ENCODE data around the gene ELL.

The ELL gene

GRCh38 chr19:18491995-18492953 is 29.6 kb downstream of the ELL start:
- in situ Hi-C loops (cut with MboI; ENCODE audit: low sequenced_read_pairs), result no loop called here

DNA sequence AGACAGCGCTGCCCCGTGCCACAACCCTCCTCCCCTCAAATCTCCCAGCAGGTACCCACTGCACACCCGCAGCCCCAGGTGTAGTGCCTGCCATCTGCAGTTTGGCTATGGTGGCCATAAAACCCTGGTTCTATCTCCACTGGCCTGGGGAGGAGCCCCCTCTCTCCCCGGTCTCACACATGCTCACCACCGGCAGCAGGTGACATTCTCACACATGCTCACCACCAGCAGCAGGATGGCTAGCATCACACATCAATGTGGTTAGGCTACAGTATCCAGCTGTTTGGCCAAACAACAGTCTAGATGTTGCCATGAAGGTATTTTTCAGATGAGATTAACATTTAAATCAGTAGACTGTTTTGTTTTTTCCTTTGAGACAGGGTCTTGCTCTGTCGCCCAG is 31.1 kb downstream of the ELL start:
- in situ Hi-C loops (cut with MboI; ENCODE audit: low sequenced_read_pairs), result no loop called here

DNA sequence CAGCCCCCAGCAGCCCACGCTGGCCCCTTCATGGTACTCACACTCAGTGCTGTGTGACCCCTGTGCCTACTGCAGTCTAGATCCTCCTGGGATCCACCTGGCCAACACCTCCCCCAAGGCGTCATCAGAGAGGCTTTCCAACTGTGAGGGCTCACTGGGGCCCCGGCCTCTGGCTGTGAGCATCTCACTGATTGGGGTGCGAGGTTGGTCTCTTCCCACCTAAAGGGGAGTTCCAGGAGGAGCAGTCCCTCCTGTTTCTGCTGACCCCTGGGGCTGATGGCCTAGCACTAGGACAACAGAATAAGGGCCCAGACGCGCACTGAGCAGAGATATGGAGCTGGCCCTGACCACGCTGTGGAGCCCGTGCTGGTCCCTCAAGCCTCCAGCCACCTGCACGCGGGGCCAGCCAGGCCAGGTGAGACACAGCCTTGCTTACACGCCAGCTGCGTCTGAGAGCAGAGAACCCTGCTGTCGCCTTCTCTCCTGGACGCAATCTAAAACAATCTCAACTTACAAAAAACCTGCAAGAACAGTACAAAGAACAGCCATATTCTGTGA is 32.2 kb downstream of the ELL start:
- in situ Hi-C loops (cut with MboI; ENCODE audit: low sequenced_read_pairs), result no loop called here

- in situ Hi-C loops (cut with MboI; ENCODE audit: low sequenced_read_pairs), result no loop called here
Observed at GRCh38 chr19:18488838-18489626, 32.8 kb downstream of the ELL start.

- in situ Hi-C loops (cut with MboI; ENCODE audit: low sequenced_read_pairs), result no loop called here
Observed at GRCh38 chr19:18488403-18488723, 33.5 kb downstream of the ELL start.

GRCh38 chr19:18487576-18488402 is 34.1 kb downstream of the ELL start:
- in situ Hi-C loops (cut with MboI; ENCODE audit: low sequenced_read_pairs), result no loop called here

DNA sequence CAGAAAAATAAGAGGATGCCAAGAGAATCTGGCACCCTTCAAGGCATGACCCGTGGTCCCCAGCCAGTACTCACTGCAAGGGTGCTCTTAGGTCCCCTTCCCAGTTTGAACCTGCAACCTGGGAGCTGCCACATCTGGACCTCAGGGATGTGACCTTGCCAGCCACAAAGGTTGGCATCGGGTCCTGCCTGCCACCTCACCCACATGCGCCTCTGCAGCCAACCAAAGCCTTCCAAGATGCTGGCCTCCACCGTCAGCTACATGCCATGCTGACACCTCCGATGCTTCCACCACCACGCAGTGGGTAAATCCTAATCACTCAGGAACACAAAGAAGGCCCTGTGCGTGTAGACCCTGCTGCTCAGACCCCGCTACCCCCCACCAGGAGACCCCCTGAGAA is 35.1 kb downstream of the ELL start:
- in situ Hi-C loops (cut with MboI; ENCODE audit: low sequenced_read_pairs), result no loop called here

DNA sequence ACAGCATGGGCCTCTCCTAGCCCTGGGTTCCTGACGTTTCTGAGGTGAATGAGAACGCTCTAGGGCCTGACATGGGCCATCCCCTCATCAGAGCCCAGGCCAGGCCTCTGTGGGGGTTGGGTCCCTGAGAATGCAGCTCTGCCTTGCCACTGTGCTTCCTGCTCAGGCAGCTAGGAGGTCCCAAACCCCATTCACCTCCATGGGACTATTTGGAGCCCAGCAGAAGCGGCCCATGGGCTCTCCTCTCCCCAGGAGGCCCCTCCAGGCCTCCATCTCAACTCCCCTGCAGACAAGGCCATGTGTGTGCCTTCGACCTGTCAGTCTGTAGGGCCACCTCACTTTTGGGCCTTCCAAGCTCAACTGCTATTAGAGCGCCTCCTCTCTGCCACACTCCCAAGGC is 36.9 kb downstream of the ELL start:
- in situ Hi-C loops (cut with MboI; ENCODE audit: low sequenced_read_pairs), result no loop called here

DNA sequence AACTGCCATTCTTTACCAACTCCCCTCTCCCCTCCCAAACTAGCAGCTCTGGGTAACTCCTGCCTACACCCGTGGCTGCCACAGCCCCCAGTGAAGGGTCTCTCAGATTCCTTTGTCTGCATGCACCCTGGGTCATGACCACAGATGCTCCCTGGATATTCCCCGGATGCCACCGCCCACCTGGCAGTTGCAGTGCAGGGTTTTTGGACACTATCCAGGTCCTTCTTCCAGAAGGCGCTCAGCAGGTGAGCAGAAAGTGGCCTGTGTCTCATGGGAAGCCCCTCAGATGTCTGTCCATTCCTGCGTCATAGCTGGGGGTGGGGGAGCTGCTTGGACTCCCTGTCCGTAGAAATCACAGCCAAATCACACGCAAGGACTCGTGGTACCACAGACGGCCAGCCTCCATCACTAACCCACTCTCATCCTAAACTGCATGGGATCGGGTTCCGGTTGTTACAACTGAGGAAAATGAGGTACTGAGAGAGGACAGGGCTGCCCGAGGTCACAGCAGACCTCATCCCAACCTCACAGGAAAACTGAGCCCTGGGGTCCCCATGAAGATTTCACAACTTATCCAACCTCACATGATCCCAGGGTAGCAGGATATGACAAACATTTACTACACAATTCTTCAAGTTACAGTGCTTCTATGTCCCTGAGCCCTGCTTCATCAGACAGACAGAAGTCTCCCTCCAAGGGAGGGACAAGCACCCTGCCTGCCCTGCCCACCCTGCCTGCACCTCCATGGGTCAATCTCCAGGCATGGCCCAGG is 38.6 kb downstream of the ELL start:
- in situ Hi-C loops (cut with MboI; ENCODE audit: low sequenced_read_pairs), result no loop called here

GRCh38 chr19:18481505-18482222 is 40.2 kb downstream of the ELL start:
- in situ Hi-C loops (cut with MboI; ENCODE audit: low sequenced_read_pairs), result no loop called here

GRCh38 chr19:18480006-18480691 is 41.7 kb downstream of the ELL start:
- in situ Hi-C loops (cut with MboI; ENCODE audit: low sequenced_read_pairs), result no loop called here

DNA sequence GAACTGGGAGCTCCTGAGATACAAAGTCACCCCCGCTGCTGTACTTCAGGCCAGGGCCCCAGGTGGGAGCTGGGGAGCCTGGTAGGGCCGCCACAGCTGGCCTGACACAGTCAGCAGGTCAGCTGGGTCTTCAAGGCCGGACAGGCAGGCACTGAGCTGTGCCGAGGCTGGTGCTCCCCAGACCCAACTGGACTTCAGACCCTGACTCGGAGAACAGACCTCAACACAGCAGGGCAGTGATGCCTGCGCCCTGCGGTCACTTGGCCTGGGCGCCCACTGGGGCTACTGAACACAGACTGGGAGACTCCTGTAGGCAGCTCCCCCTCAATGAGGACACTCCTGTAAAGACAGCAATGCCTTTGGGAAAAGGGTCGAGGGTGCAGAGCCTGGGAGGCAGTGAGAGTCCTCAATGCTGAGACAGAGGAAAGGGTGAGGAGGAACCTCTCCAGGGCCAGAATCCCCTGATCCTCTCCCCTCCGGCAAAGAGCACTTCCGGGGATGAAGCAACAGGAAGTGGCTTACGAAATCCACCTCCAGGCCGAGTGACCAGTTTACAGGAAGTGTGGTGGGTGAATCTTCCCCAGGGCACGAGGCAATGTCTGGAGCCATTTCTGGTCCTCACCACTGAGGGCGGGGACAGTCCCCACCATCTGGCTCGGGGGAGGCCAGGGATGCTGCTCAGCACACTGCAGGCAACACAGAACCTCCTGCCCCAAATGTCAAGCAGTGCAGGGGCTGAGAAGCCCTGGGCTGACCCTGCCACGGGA is 43.1 kb downstream of the ELL start:
- in situ Hi-C loops (cut with MboI; ENCODE audit: low sequenced_read_pairs), result no loop called here

GRCh38 chr19:18477974-18478373 is 43.9 kb downstream of the ELL start:
- in situ Hi-C loops (cut with MboI; ENCODE audit: low sequenced_read_pairs), result no loop called here

- in situ Hi-C loops (cut with MboI; ENCODE audit: low sequenced_read_pairs), result no loop called here
Observed at GRCh38 chr19:18477042-18477779, 44.7 kb downstream of the ELL start.

- in situ Hi-C loops (cut with MboI; ENCODE audit: low sequenced_read_pairs), result no loop called here
Observed at GRCh38 chr19:18476507-18477041, 45.3 kb downstream of the ELL start.

- in situ Hi-C loops (cut with MboI; ENCODE audit: low sequenced_read_pairs), result no loop called here
Observed at GRCh38 chr19:18475762-18476331, 46.0 kb downstream of the ELL start.

DNA sequence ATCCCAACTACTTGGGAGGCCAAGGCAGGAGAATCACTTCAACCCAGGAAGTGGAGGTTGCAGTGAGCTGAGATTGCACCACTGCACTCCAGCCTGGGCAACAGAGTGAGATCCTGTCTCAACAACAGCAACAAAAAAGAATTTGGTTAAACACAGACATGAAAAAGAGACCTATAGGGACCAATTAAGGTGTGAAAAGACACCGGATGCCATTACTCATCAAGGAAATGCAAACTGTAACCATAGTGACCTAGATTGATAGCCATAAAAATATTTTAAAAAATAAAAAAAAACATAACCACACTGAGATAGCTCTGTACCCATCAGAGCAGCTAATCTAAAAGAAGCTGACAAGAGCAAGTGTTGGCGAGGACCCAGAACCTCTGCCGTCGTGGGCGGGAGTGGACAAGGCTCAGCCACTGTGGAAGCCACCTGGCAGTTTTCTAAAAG is 46.8 kb downstream of the ELL start:
- in situ Hi-C loops (cut with MboI; ENCODE audit: low sequenced_read_pairs), result no loop called here
